Endothelial cell of umbilical vein (primary cell): ENCODE data around the gene ITPR2.

Experiments
- EZH2 ChIP-seq: IDR thresholded peaks from 2 replicates; pipeline ENCODE4 v1.6.1; 2012; ENCODE audit warnings: borderline replicate concordance, low read depth, mild to moderate bottlenecking, moderate library complexity, low read length, inconsistent platforms; ENCODE audit not compliant: severe bottlenecking
- FOS ChIP-seq: IDR thresholded peaks from 2 replicates; pipeline ENCODE4 v1.6.1; 2011; ENCODE audit warnings: mild to moderate bottlenecking, low read length, moderate library complexity, borderline replicate concordance; ENCODE audit not compliant: insufficient read depth
- GATA2 ChIP-seq: IDR thresholded peaks from 2 replicates; pipeline ENCODE4 v1.7.0; 2011; ENCODE audit warnings: low read depth, mild to moderate bottlenecking, moderate library complexity, mixed read lengths, low read length; ENCODE audit not compliant: insufficient read length, insufficient read depth
- JUN ChIP-seq: IDR thresholded peaks from 2 replicates; pipeline ENCODE4 v1.6.1; 2011; ENCODE audit warnings: borderline replicate concordance, low read depth; ENCODE audit not compliant: insufficient read length, insufficient read depth
- MYC ChIP-seq: IDR thresholded peaks from one replicate; pipeline ENCODE4 v1.6.1; 2011; ENCODE audit warnings: mild to moderate bottlenecking, low read depth, low read length
- POLR2A ChIP-seq: IDR thresholded peaks from 2 replicates; pipeline ENCODE4 v1.6.1; 2012; ENCODE audit warnings: low read depth, mild to moderate bottlenecking, control low read depth, low read length
- POLR2AphosphoS5 ChIP-seq: IDR thresholded peaks from 2 replicates; pipeline ENCODE4 v1.6.1; 2012; ENCODE audit warnings: low read depth, mild to moderate bottlenecking, control low read depth, low read length, moderate library complexity; ENCODE audit not compliant: insufficient read depth
- TF ChIP-seq, protein P1 (sequence below), 2 donors: IDR thresholded peaks; 1 replicate in 1 of 2; 2 replicates in 1 of 2; pipeline ENCODE4 v1.5.1; 2011; ENCODE audit warnings: low read length in 2 of 2, mild to moderate bottlenecking in 2 of 2, moderate library complexity in 2 of 2, control low read depth in 1 of 2, inconsistent platforms in 1 of 2, low read depth in 1 of 2; ENCODE audit not compliant: insufficient read depth in 1 of 2; ENCODE audit errors: extremely low read depth in 1 of 2
- TF ChIP-seq, protein P2 (sequence below): IDR thresholded peaks from 2 replicates; pipeline ENCODE4 v1.6.1; 2011; ENCODE audit not compliant: insufficient read depth, insufficient read length

DNA sequence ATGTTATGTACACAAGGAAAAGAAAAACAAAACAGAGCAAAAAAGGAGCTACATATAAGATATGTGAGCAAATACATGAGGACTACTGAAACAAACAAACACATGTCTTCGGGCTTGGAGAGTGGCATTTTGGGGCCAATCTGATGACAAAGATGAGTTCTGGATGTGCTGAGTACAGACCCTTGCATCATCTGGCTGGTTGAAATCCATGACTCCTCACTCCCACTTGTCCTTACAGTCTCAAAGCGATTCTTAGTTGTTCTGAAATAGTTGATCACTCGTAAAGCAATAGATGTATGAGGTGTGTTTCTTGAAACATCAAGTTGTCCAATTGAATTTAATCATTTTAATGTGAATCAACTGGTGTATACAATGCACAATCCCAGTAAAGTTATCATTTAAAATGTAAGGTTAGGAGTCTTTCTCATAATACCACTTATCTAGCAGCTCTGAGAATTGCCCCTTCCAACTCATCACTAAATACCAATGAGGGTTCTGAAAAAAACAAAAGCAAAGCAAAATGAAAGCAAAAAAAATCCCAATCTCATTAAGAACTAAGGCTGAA is 136.9 kb downstream of the ITPR2 start:
- TF ChIP-seq, protein P1, sequence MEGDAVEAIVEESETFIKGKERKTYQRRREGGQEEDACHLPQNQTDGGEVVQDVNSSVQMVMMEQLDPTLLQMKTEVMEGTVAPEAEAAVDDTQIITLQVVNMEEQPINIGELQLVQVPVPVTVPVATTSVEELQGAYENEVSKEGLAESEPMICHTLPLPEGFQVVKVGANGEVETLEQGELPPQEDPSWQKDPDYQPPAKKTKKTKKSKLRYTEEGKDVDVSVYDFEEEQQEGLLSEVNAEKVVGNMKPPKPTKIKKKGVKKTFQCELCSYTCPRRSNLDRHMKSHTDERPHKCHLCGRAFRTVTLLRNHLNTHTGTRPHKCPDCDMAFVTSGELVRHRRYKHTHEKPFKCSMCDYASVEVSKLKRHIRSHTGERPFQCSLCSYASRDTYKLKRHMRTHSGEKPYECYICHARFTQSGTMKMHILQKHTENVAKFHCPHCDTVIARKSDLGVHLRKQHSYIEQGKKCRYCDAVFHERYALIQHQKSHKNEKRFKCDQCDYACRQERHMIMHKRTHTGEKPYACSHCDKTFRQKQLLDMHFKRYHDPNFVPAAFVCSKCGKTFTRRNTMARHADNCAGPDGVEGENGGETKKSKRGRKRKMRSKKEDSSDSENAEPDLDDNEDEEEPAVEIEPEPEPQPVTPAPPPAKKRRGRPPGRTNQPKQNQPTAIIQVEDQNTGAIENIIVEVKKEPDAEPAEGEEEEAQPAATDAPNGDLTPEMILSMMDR (IDR thresholded peaks at IDR 0.05; ENCODE audit: extremely low read depth in 1 of 2, insufficient read depth in 1 of 2, low read depth in 1 of 2, low read length in 2 of 2): no peak
- TF ChIP-seq POLR2A (no peak), POLR2AphosphoS5 (no peak), JUN (no peak), EZH2 (no peak), MYC (no peak), FOS (no peak), GATA2 (no peak)
- TF ChIP-seq, protein P2, sequence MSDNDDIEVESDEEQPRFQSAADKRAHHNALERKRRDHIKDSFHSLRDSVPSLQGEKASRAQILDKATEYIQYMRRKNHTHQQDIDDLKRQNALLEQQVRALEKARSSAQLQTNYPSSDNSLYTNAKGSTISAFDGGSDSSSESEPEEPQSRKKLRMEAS: no peak
